ENCODE measurements around the gene RGL1.

Gene RGL1

DNA sequence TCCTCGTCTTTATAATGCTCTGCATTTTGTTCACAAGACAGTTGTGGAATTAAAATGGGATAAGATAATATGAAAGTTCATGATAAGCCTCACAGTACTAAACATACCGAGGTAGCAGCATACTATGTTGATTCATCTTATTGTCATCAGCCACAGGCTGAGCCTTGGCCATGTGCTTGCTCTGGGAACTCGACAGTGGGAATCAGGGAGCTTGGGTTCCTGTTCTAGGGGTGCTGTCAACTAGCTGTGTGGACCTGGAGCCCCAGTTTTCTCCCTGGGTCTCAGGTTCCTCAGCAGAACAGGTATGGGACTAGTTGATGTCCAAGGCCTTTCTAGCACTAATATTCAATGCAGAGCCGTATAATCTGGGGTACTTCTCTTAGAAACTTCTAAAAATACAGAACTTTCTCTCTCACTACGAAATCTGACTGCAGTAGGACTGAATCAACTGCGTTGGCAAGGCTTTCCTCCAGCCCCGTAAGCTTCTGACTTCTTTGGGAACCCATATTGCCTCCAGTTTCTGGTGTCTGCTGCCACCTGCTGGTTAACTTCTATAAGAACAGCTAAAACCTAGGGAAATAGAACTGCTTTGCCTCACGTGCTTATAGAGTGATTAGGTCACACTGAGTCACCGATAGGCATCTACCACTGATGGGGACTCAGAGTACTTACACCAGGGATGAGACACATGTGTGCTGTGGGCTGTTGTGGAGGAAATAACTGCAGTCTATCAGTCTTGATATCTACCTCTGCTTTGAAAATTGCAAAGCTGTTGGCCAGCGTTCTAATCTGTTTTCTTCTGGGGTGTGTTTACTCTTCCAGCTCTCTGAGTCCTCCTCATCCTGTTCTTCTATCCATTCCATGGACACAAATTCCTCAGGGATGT, 110.9 kb downstream of the RGL1 start:
- DNase-seq = peak; percentile 96
- peak overlapping the region; percentile 88 for H3K27ac ChIP-seq
- H3K36me3 ChIP-seq (replicated peaks) = peaks cover 17% of the 10 kb centered on the region
- TF ChIP-seq, protein P1, sequence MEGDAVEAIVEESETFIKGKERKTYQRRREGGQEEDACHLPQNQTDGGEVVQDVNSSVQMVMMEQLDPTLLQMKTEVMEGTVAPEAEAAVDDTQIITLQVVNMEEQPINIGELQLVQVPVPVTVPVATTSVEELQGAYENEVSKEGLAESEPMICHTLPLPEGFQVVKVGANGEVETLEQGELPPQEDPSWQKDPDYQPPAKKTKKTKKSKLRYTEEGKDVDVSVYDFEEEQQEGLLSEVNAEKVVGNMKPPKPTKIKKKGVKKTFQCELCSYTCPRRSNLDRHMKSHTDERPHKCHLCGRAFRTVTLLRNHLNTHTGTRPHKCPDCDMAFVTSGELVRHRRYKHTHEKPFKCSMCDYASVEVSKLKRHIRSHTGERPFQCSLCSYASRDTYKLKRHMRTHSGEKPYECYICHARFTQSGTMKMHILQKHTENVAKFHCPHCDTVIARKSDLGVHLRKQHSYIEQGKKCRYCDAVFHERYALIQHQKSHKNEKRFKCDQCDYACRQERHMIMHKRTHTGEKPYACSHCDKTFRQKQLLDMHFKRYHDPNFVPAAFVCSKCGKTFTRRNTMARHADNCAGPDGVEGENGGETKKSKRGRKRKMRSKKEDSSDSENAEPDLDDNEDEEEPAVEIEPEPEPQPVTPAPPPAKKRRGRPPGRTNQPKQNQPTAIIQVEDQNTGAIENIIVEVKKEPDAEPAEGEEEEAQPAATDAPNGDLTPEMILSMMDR (IDR thresholded peaks at IDR 0.05; ENCODE audit: low read depth, low read length, missing control alignments) = peak; percentile 79
- in situ Hi-C loops (cut with HindIII; ENCODE audit: low pct_ligation_motif_present, low sequenced_read_pairs) = no loop called here
- H3K4me3 ChIP-seq (ENCODE audit: low read depth, low read length) = peak overlapping the region; percentile 27
- H3K27me3 ChIP-seq (replicated peaks) = no peaks in the 10 kb centered on the region

DNA sequence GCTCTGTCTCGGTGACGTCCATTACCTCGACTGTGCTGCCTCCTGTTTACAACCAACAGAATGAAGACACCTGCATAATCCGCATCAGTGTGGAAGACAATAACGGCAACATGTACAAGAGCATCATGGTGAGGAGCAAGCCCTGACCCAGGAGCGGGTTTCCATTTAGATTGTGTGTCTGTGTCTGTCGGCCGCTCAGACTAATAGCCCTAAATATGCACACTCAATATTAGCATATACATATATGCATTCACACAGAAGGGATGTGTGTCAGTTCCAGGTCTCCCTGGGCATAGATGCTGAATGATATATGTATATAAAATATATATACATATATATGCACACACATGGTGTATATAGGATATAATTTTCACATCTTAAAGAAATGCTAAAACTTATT, 111.7 kb downstream of the RGL1 start:
- peak overlapping the region; percentile 5 for H3K27ac ChIP-seq
- TF ChIP-seq, protein P1 (IDR thresholded peaks at IDR 0.05; ENCODE audit: low read depth, low read length, missing control alignments) = no peak
- H3K27me3 ChIP-seq (replicated peaks) = no peaks in the 10 kb centered on the region
- H3K4me3 ChIP-seq (ENCODE audit: low read depth, low read length) = no peak overlapping the region
- DNase-seq = no peak
- H3K36me3 ChIP-seq (replicated peaks) = peaks cover 17% of the 10 kb centered on the region
- in situ Hi-C loops (cut with HindIII; ENCODE audit: low pct_ligation_motif_present, low sequenced_read_pairs) = no loop called here

DNA sequence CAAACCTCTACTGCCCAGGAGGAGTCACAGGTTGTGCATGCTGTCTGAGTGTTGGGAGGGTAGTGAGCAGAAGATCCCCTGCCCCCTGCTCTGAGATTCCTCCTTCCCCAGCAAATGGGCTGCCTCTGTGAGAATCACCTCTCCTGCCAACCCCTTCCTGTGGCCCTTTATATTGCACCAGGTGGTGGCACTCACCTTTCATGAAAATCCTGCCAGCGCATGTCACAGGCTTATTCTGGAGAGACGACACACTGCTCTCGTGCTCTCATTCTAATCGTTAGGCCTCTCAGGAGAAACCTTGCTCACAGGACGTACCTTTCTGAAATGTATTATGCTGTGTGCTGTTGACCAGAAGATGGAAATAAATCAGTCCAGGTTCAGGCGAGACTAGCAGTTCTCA, 113.7 kb downstream of the RGL1 start:
- no peak for DNase-seq
- H3K4me3 ChIP-seq (ENCODE audit: low read depth, low read length) = no peak overlapping the region
- H3K27me3 ChIP-seq (replicated peaks) = no peaks in the 10 kb centered on the region
- peaks cover 11% of the 10 kb centered on the region for H3K36me3 ChIP-seq (replicated peaks)
- in situ Hi-C loops (cut with HindIII; ENCODE audit: low pct_ligation_motif_present, low sequenced_read_pairs) = no loop called here
- TF ChIP-seq, protein P1 (IDR thresholded peaks at IDR 0.05; ENCODE audit: low read depth, low read length, missing control alignments) = no peak
- no peak overlapping the region for H3K27ac ChIP-seq

DNA sequence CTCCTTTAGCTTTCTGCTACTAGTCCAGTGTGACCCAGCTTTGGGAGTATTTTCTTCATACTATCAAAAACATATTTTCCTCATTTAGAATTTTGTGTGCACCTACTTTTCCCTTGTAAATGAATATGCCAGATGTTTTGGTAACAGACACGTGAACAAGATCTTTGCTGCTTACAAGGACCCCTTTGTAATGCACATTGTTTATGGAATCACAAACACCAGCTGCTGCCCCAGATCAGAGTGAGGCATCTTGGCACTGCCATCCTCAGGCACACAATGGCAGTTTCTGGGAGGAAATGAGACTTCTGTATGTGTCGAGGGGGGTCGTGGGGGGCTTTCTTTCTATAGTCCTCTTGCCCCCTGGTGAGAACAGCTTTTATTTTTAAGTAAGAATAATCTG, 115.7 kb downstream of the RGL1 start:
- in situ Hi-C loops (cut with HindIII; ENCODE audit: low pct_ligation_motif_present, low sequenced_read_pairs) = no loop called here
- no peak overlapping the region for H3K27ac ChIP-seq
- no peak for DNase-seq

DNA sequence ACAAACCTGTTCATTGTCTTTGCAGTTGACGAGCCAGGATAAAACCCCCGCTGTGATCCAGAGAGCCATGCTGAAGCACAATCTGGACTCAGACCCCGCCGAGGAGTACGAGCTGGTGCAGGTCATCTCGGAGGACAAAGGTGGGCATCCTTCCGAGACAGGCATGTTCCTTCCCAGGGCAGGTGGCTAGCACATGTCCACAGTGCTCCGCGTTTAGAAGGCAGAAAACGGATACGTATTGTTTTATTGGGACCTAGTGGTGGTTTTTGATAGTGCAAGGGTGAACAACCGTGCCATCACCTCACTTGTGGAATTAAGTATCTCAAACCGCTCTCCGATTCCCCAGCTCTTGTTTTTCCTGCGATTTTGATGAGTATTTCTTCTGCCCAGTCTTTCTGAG, 117.3 kb downstream of the RGL1 start:
- no peak for DNase-seq
- Histone ChIP-seq H3K4me3 (ENCODE audit: low read depth, low read length) (no peak overlapping the region), H3K27ac (no peak overlapping the region), H3K27me3 (replicated peaks) (no peaks in the 10 kb centered on the region), H3K36me3 (replicated peaks) (peaks cover 13% of the 10 kb centered on the region)
- in situ Hi-C loops (cut with HindIII; ENCODE audit: low pct_ligation_motif_present, low sequenced_read_pairs) = no loop called here
- TF ChIP-seq, protein P1 (IDR thresholded peaks at IDR 0.05; ENCODE audit: low read depth, low read length, missing control alignments) = peak; percentile 33

More for the DNA sequence above, 115.7 kb downstream of the RGL1 start:
- H3K4me3 ChIP-seq (ENCODE audit: low read depth, low read length) = no peak overlapping the region
- TF ChIP-seq, protein P1 (IDR thresholded peaks at IDR 0.05; ENCODE audit: low read depth, low read length, missing control alignments) = no peak
- H3K36me3 ChIP-seq (replicated peaks) = peaks cover 11% of the 10 kb centered on the region
- no peaks in the 10 kb centered on the region for H3K27me3 ChIP-seq (replicated peaks)
